ENCODE measurements around the gene KRTAP17-1.
A peak's percentile ranks its signal among the peaks of the same experiment; 100 is the strongest.

The KRTAP17-1 gene

GRCh38 chr17:41332239-41332638, 16.7 kb upstream of the KRTAP17-1 start:
- DNase-seq = no peak

- no peak for DNase-seq
Measured at GRCh38 chr17:41331606-41332005, 16.1 kb upstream of the KRTAP17-1 start.

GRCh38 chr17:41329279-41329948, 13.9 kb upstream of the KRTAP17-1 start:
- peak; percentile 39 for DNase-seq

GRCh38 chr17:41328207-41328606, 12.7 kb upstream of the KRTAP17-1 start:
- DNase-seq = no peak

- DNase-seq = no peak
Measured at GRCh38 chr17:41327411-41328120, 12.1 kb upstream of the KRTAP17-1 start.

GRCh38 chr17:41326173-41327145, 10.9 kb upstream of the KRTAP17-1 start:
- no peak for DNase-seq

- DNase-seq = no peak
Measured at GRCh38 chr17:41325611-41326010, 10.1 kb upstream of the KRTAP17-1 start.

- no peak for DNase-seq
Measured at GRCh38 chr17:41325126-41325525, 9.6 kb upstream of the KRTAP17-1 start.

GRCh38 chr17:41324180-41325075, 8.9 kb upstream of the KRTAP17-1 start:
- peak; percentile 5 for DNase-seq

- DNase-seq = no peak
Measured at GRCh38 chr17:41322903-41323895, 7.7 kb upstream of the KRTAP17-1 start.

GRCh38 chr17:41322094-41322902, 6.8 kb upstream of the KRTAP17-1 start:
- DNase-seq = peak; percentile 75

GRCh38 chr17:41318231-41318630, 2.7 kb upstream of the KRTAP17-1 start:
- DNase-seq = no peak

GRCh38 chr17:41315814-41316445, 420 bp upstream of the KRTAP17-1 start:
- DNase-seq = no peak

GRCh38 chr17:41311111-41311510, 4.4 kb downstream of the KRTAP17-1 start:
- no peak for DNase-seq

- no peak for DNase-seq
Measured at GRCh38 chr17:41308918-41309359, 6.6 kb downstream of the KRTAP17-1 start, which contains the start of gene KRTAP16-1. TSS of gene KRTAP16-1 (minus strand) at chr17:41309309. CDS start at chr17:41309253, 56 bp downstream.

GRCh38 chr17:41308251-41308917, 7.1 kb downstream of the KRTAP17-1 start:
- DNase-seq = no peak

- DNase-seq = no peak
Measured at GRCh38 chr17:41307647-41308046, 7.9 kb downstream of the KRTAP17-1 start.

- DNase-seq = no peak
Measured at GRCh38 chr17:41304091-41304490, 11.4 kb downstream of the KRTAP17-1 start.

GRCh38 chr17:41302981-41303380, 12.5 kb downstream of the KRTAP17-1 start:
- no peak for DNase-seq

Measured in kidney glomerular epithelial cell (primary cell).